ENCODE results near the gene TMEM190. TPM values are rescaled to one million over a fixed set of nuclear protein-coding genes. Genes with fewer than 3 reads are reported as not detected.
"Not testable (repeated sequence)": the region's sequence is repeated elsewhere in the genome, so short reads cannot be mapped to it uniquely, and the experiment has no call there.

The TMEM190 gene
- total and polyA plus RNA-seq, 9 donors: 0.72 to 45.1 (median 2.5) TPM; not detected in 4

GRCh38 chr19:55410168-55410567 is 33.5 kb downstream of the TMEM190 start:
- H3K36me3 ChIP-seq: no peaks in the 10 kb centered on the region
- intact Hi-C loops (cut with DNase I): loop anchor here in 2 of 4 donors (10.0 kb wide), 3 partner anchors 95 to 935 kb away; partner anchors contain the start of genes BRSK1 (in 1 of the 2), CDC42EP5 (in 1 of the 2) and HSPBP1 (in 1 of the 2)
- DNase-seq: no peak
- no peak overlapping the region for H3K4me3 ChIP-seq
- no peak overlapping the region for H3K27ac ChIP-seq
- peaks cover 8% of the 10 kb centered on the region for H3K4me1 ChIP-seq (ENCODE audit: insufficient read depth)
- TF ChIP-seq, protein P1, sequence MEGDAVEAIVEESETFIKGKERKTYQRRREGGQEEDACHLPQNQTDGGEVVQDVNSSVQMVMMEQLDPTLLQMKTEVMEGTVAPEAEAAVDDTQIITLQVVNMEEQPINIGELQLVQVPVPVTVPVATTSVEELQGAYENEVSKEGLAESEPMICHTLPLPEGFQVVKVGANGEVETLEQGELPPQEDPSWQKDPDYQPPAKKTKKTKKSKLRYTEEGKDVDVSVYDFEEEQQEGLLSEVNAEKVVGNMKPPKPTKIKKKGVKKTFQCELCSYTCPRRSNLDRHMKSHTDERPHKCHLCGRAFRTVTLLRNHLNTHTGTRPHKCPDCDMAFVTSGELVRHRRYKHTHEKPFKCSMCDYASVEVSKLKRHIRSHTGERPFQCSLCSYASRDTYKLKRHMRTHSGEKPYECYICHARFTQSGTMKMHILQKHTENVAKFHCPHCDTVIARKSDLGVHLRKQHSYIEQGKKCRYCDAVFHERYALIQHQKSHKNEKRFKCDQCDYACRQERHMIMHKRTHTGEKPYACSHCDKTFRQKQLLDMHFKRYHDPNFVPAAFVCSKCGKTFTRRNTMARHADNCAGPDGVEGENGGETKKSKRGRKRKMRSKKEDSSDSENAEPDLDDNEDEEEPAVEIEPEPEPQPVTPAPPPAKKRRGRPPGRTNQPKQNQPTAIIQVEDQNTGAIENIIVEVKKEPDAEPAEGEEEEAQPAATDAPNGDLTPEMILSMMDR (IDR thresholded peaks at IDR 0.05): no peak
- TF ChIP-seq POLR2A (IDR thresholded peaks at IDR 0.05) (no peak), EP300 (IDR thresholded peaks at IDR 0.05) (no peak)
- H3K27me3 ChIP-seq: no peaks in the 10 kb centered on the region
- WGBS, 3 donors: 93 to 96% (median 96%) methylated on average over 2 of the region's 2 CpGs
- no peaks in the 10 kb centered on the region for H3K9me3 ChIP-seq

- Histone ChIP-seq H3K4me1 (ENCODE audit: insufficient read depth) (no peaks in the 10 kb centered on the region), H3K27me3 (no peaks in the 10 kb centered on the region), H3K9me3 (no peaks in the 10 kb centered on the region), H3K27ac (no peak overlapping the region), H3K4me3 (no peak overlapping the region), H3K36me3 (no peaks in the 10 kb centered on the region)
- peak in 2 of 5 donors; percentile 31 to 53 for DNase-seq
- TF ChIP-seq EP300 (IDR thresholded peaks at IDR 0.05): no peak
- TF ChIP-seq POLR2A (IDR thresholded peaks at IDR 0.05): no peak
- TF ChIP-seq, protein P1 (IDR thresholded peaks at IDR 0.05): peak; percentile 21 to 53 (median 29)
- intact Hi-C loops (cut with DNase I): loop anchor here in 2 of 4 donors (5.0 to 10.0 kb wide), 4 partner anchors 87 to 943 kb away; partner anchors contain the start of genes BRSK1 (in 1 of the 2), CDC42EP5 (in 1 of the 2) and HSPBP1 (in 1 of the 2)
- 8 to 11% (median 10%) methylated on average over 7 of the region's 7 CpGs for WGBS, 3 donors
Measured at GRCh38 chr19:55418185-55418584, 41.6 kb downstream of the TMEM190 start.

GRCh38 chr19:55419103-55419502 is 42.5 kb downstream of the TMEM190 start:
- intact Hi-C loops (cut with DNase I): loop anchor here in 2 of 4 donors (5.0 to 10.0 kb wide), 4 partner anchors 86 to 944 kb away; partner anchors contain the start of genes BRSK1 (in 1 of the 2), CDC42EP5 (in 1 of the 2) and HSPBP1 (in 1 of the 2)
- Histone ChIP-seq H3K9me3 (no peaks in the 10 kb centered on the region), H3K27ac (no peak overlapping the region), H3K4me1 (ENCODE audit: insufficient read depth) (no peaks in the 10 kb centered on the region), H3K27me3 (no peaks in the 10 kb centered on the region), H3K36me3 (no peaks in the 10 kb centered on the region), H3K4me3 (no peak overlapping the region)
- 42 to 50% (median 45%) methylated on average over 5 of the region's 5 CpGs for WGBS, 3 donors
- no peak for DNase-seq
- no peak for TF ChIP-seq EP300 (IDR thresholded peaks at IDR 0.05)
- TF ChIP-seq POLR2A (IDR thresholded peaks at IDR 0.05): no peak
- TF ChIP-seq, protein P1 (IDR thresholded peaks at IDR 0.05): no peak

- TF ChIP-seq POLR2A (IDR thresholded peaks at IDR 0.05): no peak
- TF ChIP-seq EP300 (IDR thresholded peaks at IDR 0.05): no peak
- TF ChIP-seq, protein P1 (IDR thresholded peaks at IDR 0.05): no peak
- DNase-seq: no peak
- WGBS, 3 donors: 55 to 65% (median 63%) methylated on average over 5 of the region's 5 CpGs
- Histone ChIP-seq H3K36me3 (no peaks in the 10 kb centered on the region), H3K9me3 (no peaks in the 10 kb centered on the region), H3K4me1 (ENCODE audit: insufficient read depth) (no peaks in the 10 kb centered on the region), H3K27ac (no peak overlapping the region), H3K4me3 (no peak overlapping the region), H3K27me3 (no peaks in the 10 kb centered on the region)
- intact Hi-C loops (cut with DNase I): loop anchor here in 2 of 4 donors (5.0 to 10.0 kb wide), 4 partner anchors 85 to 945 kb away; partner anchors contain the start of genes BRSK1 (in 1 of the 2), CDC42EP5 (in 1 of the 2) and HSPBP1 (in 1 of the 2)
Measured at GRCh38 chr19:55419624-55420236, 43.1 kb downstream of the TMEM190 start.

- H3K4me3 ChIP-seq; H3K4me1 ChIP-seq (ENCODE audit: insufficient read depth); H3K9me3 ChIP-seq; intact Hi-C loops (cut with DNase I); H3K36me3 ChIP-seq; H3K27ac ChIP-seq; DNase-seq; H3K27me3 ChIP-seq: not testable (repeated sequence)
- 68 to 83% (median 74%) methylated on average over 4 of the region's 4 CpGs for WGBS, 3 donors
Measured at GRCh38 chr19:55421281-55421680, 44.7 kb downstream of the TMEM190 start.
